Mesenchymal stem cell (in vitro differentiated cells and primary cell): ENCODE results near the gene BUD13.
"Not testable (repeated sequence)": the region's sequence is repeated elsewhere in the genome, so short reads cannot be mapped to it uniquely, and the experiment has no call there.

ENCODE experiments used
- DNase-seq: peaks from one replicate; pipeline ENCODE4 v3.0.0-alpha.2; 2013
- H2AFZ ChIP-seq: one replicate; pipeline ENCODE4 v1.6.1; 2013; ENCODE audit warnings: low read depth, mild to moderate bottlenecking, control low read depth, inconsistent platforms, low read length, moderate library complexity
- H2AK5ac ChIP-seq: 2 replicates; pipeline ENCODE4 v1.6.1; 2013; ENCODE audit warnings: low read length, moderate library complexity, mild to moderate bottlenecking, inconsistent platforms; ENCODE audit not compliant: severe bottlenecking
- H2BK120ac ChIP-seq: one replicate; pipeline ENCODE4 v1.6.1; 2013; ENCODE audit warnings: low read depth, mild to moderate bottlenecking, inconsistent platforms, low read length, moderate library complexity
- H2BK12ac ChIP-seq, 2 experiments: one replicate each; pipeline ENCODE4 v1.6.1; 2013; ENCODE audit warnings: inconsistent platforms in 2 of 2, low read length in 2 of 2, mild to moderate bottlenecking in 2 of 2, moderate library complexity in 2 of 2, control low read depth in 1 of 2
- H2BK15ac ChIP-seq: one replicate; pipeline ENCODE4 v1.6.1; 2013; ENCODE audit warnings: mild to moderate bottlenecking, low read depth, inconsistent platforms; ENCODE audit not compliant: poor library complexity, severe bottlenecking
- H2BK5ac ChIP-seq: 2 replicates; pipeline ENCODE4 v1.6.1; 2013; ENCODE audit warnings: low read depth, mild to moderate bottlenecking, low read length, control low read depth, inconsistent platforms; ENCODE audit not compliant: poor library complexity, severe bottlenecking
- H3K14ac ChIP-seq, 2 experiments: one replicate each; pipeline ENCODE4 v1.6.1; 2013; ENCODE audit warnings: inconsistent platforms in 2 of 2, low read length in 2 of 2, control low read depth in 1 of 2, mild to moderate bottlenecking in 1 of 2, moderate library complexity in 1 of 2
- H3K18ac ChIP-seq, 2 experiments: one replicate each; pipeline ENCODE4 v1.6.1; 2013; ENCODE audit warnings: inconsistent platforms in 2 of 2, low read length in 2 of 2, control low read depth in 1 of 2, low read depth in 1 of 2, mild to moderate bottlenecking in 1 of 2
- H3K23ac ChIP-seq, 2 experiments: one replicate each; pipeline ENCODE4 v1.6.1; 2013; ENCODE audit warnings: inconsistent platforms in 2 of 2, low read length in 2 of 2, mild to moderate bottlenecking in 2 of 2, moderate library complexity in 2 of 2, control low read depth in 1 of 2
- H3K27ac ChIP-seq: 2 replicates; pipeline ENCODE4 v1.5.1; 2013; ENCODE audit warnings: mild to moderate bottlenecking, moderate library complexity, low read length, control low read depth, inconsistent platforms; ENCODE audit not compliant: poor library complexity, severe bottlenecking
- H3K27me3 ChIP-seq, 2 experiments: 2 replicates each; pipeline versions ENCODE4 v1.6.1 to v1.7.0; 2013; ENCODE audit warnings: low read length in 2 of 2, mild to moderate bottlenecking in 2 of 2, moderate library complexity in 2 of 2, control low read depth in 1 of 2, inconsistent platforms in 1 of 2; ENCODE audit not compliant: control insufficient read depth in 1 of 2, insufficient read depth in 1 of 2
- H3K36me3 ChIP-seq, 2 experiments: 2 replicates each; pipeline versions ENCODE4 v1.6.1 to v1.7.0; 2013; ENCODE audit warnings: low read length in 2 of 2, control low read depth in 1 of 2, inconsistent platforms in 1 of 2, low read depth in 1 of 2, mild to moderate bottlenecking in 1 of 2; ENCODE audit not compliant: insufficient read depth in 2 of 2, control insufficient read depth in 1 of 2
- H3K4ac ChIP-seq, 2 experiments: one replicate each; pipeline ENCODE4 v1.6.1; 2013; ENCODE audit warnings: inconsistent platforms in 2 of 2, low read length in 2 of 2, mild to moderate bottlenecking in 2 of 2, moderate library complexity in 2 of 2, control low read depth in 1 of 2, low read depth in 1 of 2
- H3K4me1 ChIP-seq: 2 replicates; pipeline ENCODE4 v1.6.1; 2013; ENCODE audit warnings: low read depth, low read length, control low read depth; ENCODE audit not compliant: control insufficient read depth, insufficient read depth
- H3K4me2 ChIP-seq: 2 replicates; pipeline ENCODE4 v1.6.1; 2013; ENCODE audit warnings: low read length, mild to moderate bottlenecking, inconsistent platforms; ENCODE audit not compliant: poor library complexity, severe bottlenecking
- H3K4me3 ChIP-seq, 2 experiments: 2 replicates each; pipeline versions ENCODE4 v1.5.1 to v1.7.0; 2013; ENCODE audit warnings: low read length in 2 of 2, mild to moderate bottlenecking in 2 of 2, control low read depth in 1 of 2, low read depth in 1 of 2; ENCODE audit not compliant: insufficient read depth in 1 of 2
- H3K79me1 ChIP-seq: replicated peaks from 2 replicates; pipeline ENCODE4 v1.6.1; 2013; ENCODE audit warnings: mild to moderate bottlenecking, control low read depth, low read length, inconsistent platforms; ENCODE audit not compliant: poor library complexity, severe bottlenecking
- H3K9ac ChIP-seq: 2 replicates; pipeline ENCODE4 v1.7.0; 2013; ENCODE audit warnings: mild to moderate bottlenecking, low read length, moderate library complexity
- H3K9me3 ChIP-seq: 2 replicates; pipeline ENCODE4 v1.7.0; 2013; ENCODE audit warnings: mild to moderate bottlenecking, low read length; ENCODE audit not compliant: control insufficient read depth
- H4K8ac ChIP-seq: one replicate; pipeline ENCODE4 v1.6.1; 2013; ENCODE audit warnings: inconsistent platforms, mild to moderate bottlenecking, low read length, moderate library complexity
- H4K91ac ChIP-seq: one replicate; pipeline ENCODE4 v1.6.1; 2013; ENCODE audit warnings: mild to moderate bottlenecking, low read length, inconsistent platforms
- WGBS: methylation state at CpG from one replicate; pipeline ENCODE4 v1.1.7; 2013; ENCODE audit warnings: mixed read lengths; 5-methylcytosine and 5-hydroxymethylcytosine counted together

BUD13 gene

DNA sequence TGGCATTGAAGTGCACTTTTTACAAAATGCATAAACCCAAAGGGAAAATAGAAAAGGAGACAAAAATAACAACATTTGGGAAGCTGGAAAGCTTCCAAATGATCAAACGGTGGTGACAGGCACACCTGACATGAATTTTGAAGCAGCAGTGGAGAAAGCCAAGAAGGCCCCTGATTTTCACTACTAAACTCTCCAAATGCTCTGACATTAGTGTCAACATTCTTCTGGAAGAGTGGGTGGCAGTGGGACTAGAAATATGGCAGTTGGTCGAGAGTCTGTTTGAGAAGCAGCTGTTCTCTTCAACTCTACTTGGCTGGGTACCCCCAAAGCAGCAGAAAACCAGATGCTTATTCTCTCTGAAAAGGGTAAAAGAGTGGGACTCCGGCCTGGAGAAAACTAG, 31.2 kb upstream of the BUD13 start:
- WGBS = 76% methylated on average over 3 of the region's 3 CpGs
- H2BK120ac ChIP-seq = no peak overlapping the region
- H2BK5ac ChIP-seq = no peak overlapping the region
- no peak overlapping the region for H3K4me3 ChIP-seq
- H4K91ac ChIP-seq = no peak overlapping the region
- H3K9ac ChIP-seq = no peak overlapping the region
- H3K9me3 ChIP-seq = no peaks in the 10 kb centered on the region
- no peaks in the 10 kb centered on the region for H3K36me3 ChIP-seq
- H3K4me1 ChIP-seq = no peaks in the 10 kb centered on the region
- H2BK15ac ChIP-seq = no peak overlapping the region
- DNase-seq = no peak
- no peak overlapping the region for H3K4ac ChIP-seq
- no peak overlapping the region for H3K4me2 ChIP-seq
- no peak overlapping the region for H2AFZ ChIP-seq
- H3K79me1 ChIP-seq = no peaks in the 10 kb centered on the region
- H3K23ac ChIP-seq = no peak overlapping the region
- no peak overlapping the region for H2BK12ac ChIP-seq
- H2AK5ac ChIP-seq = no peak overlapping the region
- H3K18ac ChIP-seq = no peak overlapping the region
- no peak overlapping the region for H3K27ac ChIP-seq
- no peak overlapping the region for H4K8ac ChIP-seq
- peaks cover 0 to 11% of the 10 kb centered on the region in 2 experiments for H3K27me3 ChIP-seq
- no peak overlapping the region for H3K14ac ChIP-seq

GRCh38 chr11:116801662-116802061, 28.9 kb upstream of the BUD13 start:
- H2BK12ac ChIP-seq, H3K27me3 ChIP-seq, DNase-seq, H2AFZ ChIP-seq, H3K4me3 ChIP-seq, H3K4me2 ChIP-seq, H2BK120ac ChIP-seq, H2BK5ac ChIP-seq, H3K9ac ChIP-seq, H3K79me1 ChIP-seq, H2BK15ac ChIP-seq, H3K14ac ChIP-seq, H3K4ac ChIP-seq, H3K27ac ChIP-seq, H3K4me1 ChIP-seq, H3K18ac ChIP-seq, H4K91ac ChIP-seq, H2AK5ac ChIP-seq, H4K8ac ChIP-seq, H3K9me3 ChIP-seq, H3K23ac ChIP-seq, H3K36me3 ChIP-seq: not testable (repeated sequence)

DNA sequence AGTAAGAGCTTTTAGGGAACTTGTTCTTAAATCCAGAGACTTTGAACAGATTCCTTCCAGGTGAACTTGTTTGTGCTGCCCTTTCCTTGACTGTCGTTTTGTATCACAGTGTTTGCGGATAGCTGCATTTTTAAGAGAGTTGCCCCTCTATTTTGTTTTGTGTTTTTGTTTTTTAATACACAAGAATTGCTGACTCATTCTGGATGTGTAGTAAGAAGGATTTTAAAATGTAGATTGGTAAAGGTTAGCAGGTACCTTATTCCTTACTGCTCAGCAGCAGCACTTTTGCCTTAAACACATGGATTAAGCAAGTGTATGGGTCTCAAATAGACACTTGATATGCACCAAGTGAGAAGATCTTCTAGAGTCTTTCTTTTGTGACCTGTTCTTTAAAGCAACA, 27.8 kb upstream of the BUD13 start:
- Histone ChIP-seq H3K4me3 (no peak overlapping the region), H3K4me2 (no peak overlapping the region), H2BK120ac (no peak overlapping the region), H3K79me1 (no peaks in the 10 kb centered on the region), H3K9me3 (no peaks in the 10 kb centered on the region), H2AFZ (no peak overlapping the region), H4K8ac (no peak overlapping the region), H3K27ac (no peak overlapping the region), H3K4ac (no peak overlapping the region), H4K91ac (no peak overlapping the region), H3K18ac (no peak overlapping the region), H2BK12ac (no peak overlapping the region), H3K4me1 (no peaks in the 10 kb centered on the region), H3K14ac (no peak overlapping the region), H3K23ac (no peak overlapping the region), H2AK5ac (no peak overlapping the region), H3K9ac (no peak overlapping the region), H2BK15ac (no peak overlapping the region), H2BK5ac (no peak overlapping the region), H3K27me3 (no peaks in the 10 kb centered on the region), H3K36me3 (no peaks in the 10 kb centered on the region)
- 89% methylated on average over 2 of the region's 2 CpGs for WGBS
- no peak for DNase-seq

GRCh38 chr11:116798368-116798767, 25.6 kb upstream of the BUD13 start:
- no peak overlapping the region for H4K8ac ChIP-seq
- no peak overlapping the region for H2BK12ac ChIP-seq
- no peaks in the 10 kb centered on the region for H3K79me1 ChIP-seq
- H2BK5ac ChIP-seq = no peak overlapping the region
- no peak for DNase-seq
- no peaks in the 10 kb centered on the region for H3K27me3 ChIP-seq
- no peak overlapping the region for H2AFZ ChIP-seq
- H3K23ac ChIP-seq = no peak overlapping the region
- WGBS = 88% methylated on average over 5 of the region's 5 CpGs
- H3K9ac ChIP-seq = no peak overlapping the region
- no peaks in the 10 kb centered on the region for H3K9me3 ChIP-seq
- no peak overlapping the region for H3K14ac ChIP-seq
- no peaks in the 10 kb centered on the region for H3K36me3 ChIP-seq
- no peaks in the 10 kb centered on the region for H3K4me1 ChIP-seq
- H2BK15ac ChIP-seq = no peak overlapping the region
- H4K91ac ChIP-seq = no peak overlapping the region
- no peak overlapping the region for H3K4ac ChIP-seq
- H3K18ac ChIP-seq = no peak overlapping the region
- no peak overlapping the region for H3K4me3 ChIP-seq
- no peak overlapping the region for H3K4me2 ChIP-seq
- no peak overlapping the region for H2AK5ac ChIP-seq
- no peak overlapping the region for H2BK120ac ChIP-seq
- H3K27ac ChIP-seq = no peak overlapping the region
